Smooth muscle cell (in vitro differentiated cells): Measurements from ENCODE around the gene MYL9. TPM values are rescaled to one million over a fixed set of nuclear protein-coding genes. Genes with fewer than 3 reads are reported as not detected.

ENCODE experiments used
- DNase-seq: peaks from one replicate; lab custom pipeline; 2025; ENCODE audit not compliant: unreplicated experiment; lab: John Stamatoyannopoulos, UW
- H2AFZ ChIP-seq: fragments of 200-600 bp; sonication (generic); 2 replicates; pipeline ENCODE4 v1.6.0; 2016; ENCODE audit warnings: antibody characterized with exemption, low read depth, mild to moderate bottlenecking
- H3F3A ChIP-seq: fragments of 200-600 bp; sonication (generic); 2 replicates; pipeline ENCODE4 v1.6.0; 2017; ENCODE audit warnings: antibody characterized with exemption, low read depth
- H3K27ac ChIP-seq: fragments of 200-600 bp; sonication (generic); 2 replicates; pipeline ENCODE4 v1.5.1; 2016; ENCODE audit warnings: low read depth, mild to moderate bottlenecking
- H3K27me3 ChIP-seq: fragments of 200-600 bp; sonication (generic); 2 replicates; pipeline ENCODE4 v1.6.1; 2016; ENCODE audit warnings: low read depth, mild to moderate bottlenecking
- H3K36me3 ChIP-seq: fragments of 200-600 bp; sonication (generic); 2 replicates; pipeline ENCODE4 v1.5.1; 2016; ENCODE audit warnings: low read depth
- H3K4me1 ChIP-seq: fragments of 200-600 bp; sonication (generic); 2 replicates; pipeline ENCODE4 v1.5.1; 2016; ENCODE audit warnings: low read depth
- H3K4me2 ChIP-seq: fragments of 200-600 bp; sonication (generic); 2 replicates; pipeline ENCODE4 v1.6.0; 2016; ENCODE audit warnings: mild to moderate bottlenecking
- H3K4me3 ChIP-seq: fragments of 200-600 bp; sonication (generic); 2 replicates; pipeline ENCODE4 v1.5.1; 2016; ENCODE audit warnings: mild to moderate bottlenecking
- H3K79me2 ChIP-seq: fragments of 200-600 bp; sonication (generic); 2 replicates; pipeline ENCODE4 v1.6.0; 2016; ENCODE audit warnings: low read depth, mild to moderate bottlenecking
- H3K9ac ChIP-seq: fragments of 200-600 bp; sonication (generic); 2 replicates; pipeline ENCODE4 v1.6.0; 2016; ENCODE audit warnings: low read depth
- H3K9me3 ChIP-seq: fragments of 200-600 bp; sonication (generic); replicated peaks from 2 replicates; pipeline ENCODE4 v1.5.1; 2016; ENCODE audit warnings: low read depth
- H4K20me1 ChIP-seq: fragments of 200-600 bp; sonication (generic); 2 replicates; pipeline ENCODE4 v1.6.0; 2016; ENCODE audit warnings: low read depth
- CTCF ChIP-seq: fragments of 200-600 bp; sonication (generic); IDR thresholded peaks from 2 replicates; pipeline ENCODE4 v1.5.1; 2017; ENCODE audit warnings: borderline replicate concordance, mild to moderate bottlenecking, antibody characterized with exemption; ENCODE audit not compliant: insufficient read depth, poor library complexity, severe bottlenecking
- WGBS: methylation state at CpG from one replicate; pipeline ENCODE4 v1.1.7; 2016; ENCODE audit warnings: low lambda C conversion rate; 5-methylcytosine and 5-hydroxymethylcytosine counted together
- polyA plus RNA-seq: library from polyadenylated mRNA; unstranded; fragments of >200 nt; fragmentation: Nextera tagmentation; extraction: Ambion mirVana; gene quantifications from 2 replicates; pipeline ENCODE4 v1.2.1, GENCODE V29; 2016
- total RNA-seq: library from RNA; depleted of rRNA; stranded (reverse); fragments of >200 nt; gene quantifications from 2 replicates; pipeline ENCODE4 v1.2.3, GENCODE V29; 2014

MYL9 gene
- total and polyA plus RNA-seq, 2 experiments from 2014 or later, result 198 to 1,109 TPM

DNA sequence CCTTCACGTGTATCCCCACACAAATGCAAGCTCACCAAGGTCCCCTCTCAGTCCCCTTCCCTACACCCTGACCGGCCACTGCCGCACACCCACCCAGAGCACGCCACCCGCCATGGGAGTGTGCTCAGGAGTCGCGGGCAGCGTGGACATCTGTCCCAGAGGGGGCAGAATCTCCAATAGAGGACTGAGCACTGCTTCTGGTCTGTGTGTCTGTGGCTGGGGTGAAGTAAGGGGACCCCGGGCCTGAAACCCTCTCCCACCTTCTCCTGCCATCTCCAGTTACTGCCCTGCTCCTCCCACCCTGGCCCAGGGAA is 8.3 kb downstream of the MYL9 start:
- 91% methylated on average over 9 of the region's 9 CpGs for WGBS
- Histone ChIP-seq H4K20me1 (peaks cover 62% of the 10 kb centered on the region), H3K4me2 (no peak overlapping the region), H3K36me3 (no peaks in the 10 kb centered on the region), H3K4me1 (no peaks in the 10 kb centered on the region), H3K9me3 (no peaks in the 10 kb centered on the region), H3K27ac (peak overlapping the region; percentile 12), H3K9ac (no peak overlapping the region), H3F3A (peaks cover 42% of the 10 kb centered on the region), H3K4me3 (no peak overlapping the region), H2AFZ (no peak overlapping the region), H3K79me2 (peaks cover 18% of the 10 kb centered on the region), H3K27me3 (no peaks in the 10 kb centered on the region)
- no peak for DNase-seq
- no peak for TF ChIP-seq CTCF

DNA sequence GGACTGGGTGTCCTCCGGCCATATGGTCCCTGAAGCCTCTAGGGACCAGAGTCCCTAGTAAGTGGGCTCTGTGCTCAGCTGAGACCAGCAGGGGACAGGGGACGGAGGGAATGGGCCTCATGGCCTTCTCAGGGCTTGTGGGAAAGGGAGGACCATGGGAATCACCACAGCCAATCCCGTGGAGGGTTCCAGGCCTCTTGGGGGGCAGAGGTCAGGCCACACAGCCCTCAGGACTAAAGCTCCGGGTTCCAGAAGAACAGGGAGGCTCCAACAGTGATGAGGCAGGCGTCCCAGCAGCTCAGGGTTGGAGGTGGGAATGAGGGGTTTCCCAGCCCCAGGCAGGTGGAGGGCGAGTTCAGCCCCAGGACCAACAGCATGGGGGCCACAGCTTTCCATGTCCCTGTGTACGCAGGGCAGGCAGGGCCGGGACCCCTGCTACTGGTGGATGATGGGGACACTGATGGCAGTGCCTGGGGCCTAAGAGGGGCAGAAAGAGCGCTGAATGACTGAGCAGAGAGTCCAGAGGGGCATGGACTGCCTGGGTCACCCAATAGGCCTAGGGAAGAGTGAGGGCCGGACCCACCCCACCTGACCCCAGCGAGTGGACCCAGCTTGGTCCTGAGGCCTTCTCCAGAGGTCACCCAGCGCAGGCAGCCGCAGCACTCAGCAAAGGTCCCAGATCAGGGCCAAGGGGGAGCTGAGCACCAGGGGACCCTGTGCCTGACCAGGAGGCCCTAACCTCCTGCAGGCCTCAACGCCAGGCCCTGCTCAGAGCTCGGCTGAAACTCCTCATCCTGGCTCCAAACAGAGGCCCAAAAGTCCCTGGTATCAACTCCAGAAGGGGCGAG is 8.8 kb downstream of the MYL9 start:
- peak overlapping the region; percentile 12 for H3K27ac ChIP-seq
- H3F3A ChIP-seq, result peaks cover 38% of the 10 kb centered on the region
- H3K79me2 ChIP-seq, result peaks cover 12% of the 10 kb centered on the region
- no peaks in the 10 kb centered on the region for H3K36me3 ChIP-seq
- TF ChIP-seq CTCF, result no peak
- 89% methylated on average over 16 of the region's 16 CpGs for WGBS
- H3K9me3 ChIP-seq, result no peaks in the 10 kb centered on the region
- H3K4me2 ChIP-seq, result no peak overlapping the region
- peaks cover 56% of the 10 kb centered on the region for H4K20me1 ChIP-seq
- no peak overlapping the region for H3K4me3 ChIP-seq
- DNase-seq, result no peak
- no peak overlapping the region for H2AFZ ChIP-seq
- no peak overlapping the region for H3K9ac ChIP-seq
- H3K27me3 ChIP-seq, result no peaks in the 10 kb centered on the region
- no peaks in the 10 kb centered on the region for H3K4me1 ChIP-seq

GRCh38 chr20:36550790-36551299 is 9.5 kb downstream of the MYL9 start:
- peaks cover 7% of the 10 kb centered on the region for H3K79me2 ChIP-seq
- WGBS, result 82% methylated on average over 15 of the region's 15 CpGs
- H4K20me1 ChIP-seq, result peaks cover 49% of the 10 kb centered on the region
- no peaks in the 10 kb centered on the region for H3K9me3 ChIP-seq
- H3F3A ChIP-seq, result peaks cover 38% of the 10 kb centered on the region
- no peak overlapping the region for H2AFZ ChIP-seq
- peak overlapping the region; percentile 12 for H3K27ac ChIP-seq
- no peaks in the 10 kb centered on the region for H3K27me3 ChIP-seq
- no peak overlapping the region for H3K4me2 ChIP-seq
- no peak for TF ChIP-seq CTCF
- no peak overlapping the region for H3K9ac ChIP-seq
- no peak for DNase-seq
- no peaks in the 10 kb centered on the region for H3K4me1 ChIP-seq
- no peaks in the 10 kb centered on the region for H3K36me3 ChIP-seq
- no peak overlapping the region for H3K4me3 ChIP-seq

DNA sequence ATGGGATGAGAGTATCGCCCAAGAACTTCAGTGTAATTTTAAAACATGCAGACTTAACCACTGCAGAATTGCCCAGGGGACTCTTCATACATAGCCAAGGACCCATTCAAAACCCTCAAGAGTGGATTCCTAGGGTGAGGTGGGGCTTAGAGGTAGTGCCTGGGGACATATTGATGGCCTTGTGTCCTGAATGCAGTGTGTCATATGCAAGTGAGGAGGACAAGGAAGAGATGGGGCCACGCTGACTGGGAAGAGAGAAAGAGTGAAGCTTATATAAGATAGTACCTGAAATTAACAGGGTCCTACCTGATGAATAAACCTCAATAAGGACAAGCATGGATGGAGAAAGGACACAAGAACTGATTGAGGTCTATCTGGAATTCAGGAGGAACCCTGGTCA is 13.9 kb downstream of the MYL9 start:
- no peak overlapping the region for H3K9ac ChIP-seq
- H3K79me2 ChIP-seq, result no peaks in the 10 kb centered on the region
- H4K20me1 ChIP-seq, result peaks cover 5% of the 10 kb centered on the region
- TF ChIP-seq CTCF, result no peak
- no peak for DNase-seq
- H3F3A ChIP-seq, result peaks cover 8% of the 10 kb centered on the region
- H3K4me3 ChIP-seq, result no peak overlapping the region
- no peak overlapping the region for H2AFZ ChIP-seq
- H3K9me3 ChIP-seq, result no peaks in the 10 kb centered on the region
- H3K27me3 ChIP-seq, result no peaks in the 10 kb centered on the region
- no peak overlapping the region for H3K4me2 ChIP-seq
- no peak overlapping the region for H3K27ac ChIP-seq
- H3K36me3 ChIP-seq, result no peaks in the 10 kb centered on the region
- no peaks in the 10 kb centered on the region for H3K4me1 ChIP-seq
- WGBS, result 98% methylated on average over 2 of the region's 2 CpGs
